GM12878 (cell line): ENCODE results near the gene AIFM3. TPM values are rescaled to one million over a fixed set of nuclear protein-coding genes. Genes with fewer than 3 reads are reported as not detected.

ENCODE experiments used
- ASH2L ChIP-seq: fragments of 300-600, 200-600 bp; sonication (generic); IDR thresholded peaks from 2 replicates; pipeline ENCODE4 v1.6.1; 2017; ENCODE audit warnings: low read depth, mild to moderate bottlenecking, borderline replicate concordance
- BHLHE40 ChIP-seq, 2 experiments: fragments of 450-650 bp in 1 of 2; IDR thresholded peaks; 2 replicates each; pipeline ENCODE4 v1.6.1; 2011 to 2017; ENCODE audit warnings: low read depth in 2 of 2, borderline replicate concordance in 1 of 2, improper control_type of control experiment in 1 of 2, low read length in 1 of 2, mild to moderate bottlenecking in 1 of 2
- DPF2 ChIP-seq: fragments of 450-650 bp; IDR thresholded peaks from 2 replicates; pipeline ENCODE4 v1.6.1; 2017; ENCODE audit warnings: mild to moderate bottlenecking
- EZH2 ChIP-seq: IDR thresholded peaks from 2 replicates; pipeline ENCODE4 v1.6.1; 2012; ENCODE audit warnings: low read depth, mild to moderate bottlenecking, control low read depth, inconsistent platforms, low read length, borderline replicate concordance; ENCODE audit not compliant: control insufficient read depth
- IKZF1 ChIP-seq: fragments of 450-650 bp; conservative IDR thresholded peaks from 2 replicates; pipeline ENCODE4 v1.6.1; 2017; ENCODE audit warnings: antibody characterized with exemption, mild to moderate bottlenecking
- RFX5 ChIP-seq: IDR thresholded peaks from 2 replicates; pipeline ENCODE4 v1.6.1; 2011; ENCODE audit warnings: low read depth, low read length, improper control_type of control experiment
- RUNX3 ChIP-seq: IDR thresholded peaks from 2 replicates; pipeline ENCODE4 v1.6.1; 2012; ENCODE audit warnings: low read length, inconsistent platforms
- SP1 ChIP-seq: IDR thresholded peaks from one replicate; pipeline ENCODE4 v1.6.1; 2011; ENCODE audit warnings: low read depth, low read length
- TAF1 ChIP-seq: IDR thresholded peaks from 2 replicates; pipeline ENCODE4 v1.6.1; 2011; ENCODE audit warnings: mild to moderate bottlenecking, low read depth, low read length, borderline replicate concordance
- TCF7 ChIP-seq: IDR thresholded peaks from 2 replicates; pipeline ENCODE4 v1.6.1; 2014; ENCODE audit warnings: antibody characterized with exemption, borderline replicate concordance
- YBX1 ChIP-seq: fragments of 450-650 bp; IDR thresholded peaks from 2 replicates; pipeline ENCODE4 v1.6.1; 2016; ENCODE audit warnings: antibody characterized with exemption
- ZNF217 ChIP-seq: fragments of 450-650 bp; IDR thresholded peaks from 2 replicates; pipeline ENCODE4 v1.6.1; 2017; ENCODE audit warnings: antibody characterized with exemption, mild to moderate bottlenecking
- ZSCAN29 ChIP-seq: fragments of 450-650 bp; IDR thresholded peaks from 2 replicates; pipeline ENCODE4 v1.6.1; 2017; ENCODE audit warnings: mild to moderate bottlenecking, moderate library complexity
- polyA plus RNA-seq, 11 experiments: library from polyadenylated mRNA; depleted of rRNA in 4 of 11; unstranded in 6 of 11; stranded (reverse) in 5 of 11; fragments of >200 nt; fragmentation: Nextera tagmentation in 4 of 11; fragmentation: Illumina TruSeq in 1 of 11; extraction: Ambion mirVana in 4 of 11; extraction: Trizol in 1 of 11; gene quantifications; 1 replicate in 1 of 11; 2 replicates in 10 of 11; pipeline versions ENCODE4 v1.2.1 to v1.2.3, GENCODE V29; 2011 to 2016; ENCODE audit warnings: inconsistent platforms in 2 of 11, missing spikeins in 2 of 11, low read depth in 1 of 11
- total RNA-seq, 4 experiments: library from RNA; depleted of rRNA in 3 of 4; stranded (reverse); fragments of >200 nt in 3 of 4; fragmentation: Illumina TruSeq in 1 of 4; extraction: Trizol in 1 of 4; gene quantifications; 2 replicates each; pipeline versions ENCODE4 v1.2.1 to v1.2.3, GENCODE V29; 2013 to 2021
- TF ChIP-seq, protein P1 (sequence below): IDR thresholded peaks from 2 replicates; pipeline ENCODE4 v1.6.1; 2012; ENCODE audit warnings: low read depth, low read length, improper control_type of control experiment
- TF ChIP-seq, protein P2 (sequence below): IDR thresholded peaks from 2 replicates; pipeline ENCODE4 v1.6.1; 2011; ENCODE audit warnings: borderline replicate concordance, low read depth, mild to moderate bottlenecking, moderate library complexity, mixed read lengths, low read length; ENCODE audit not compliant: insufficient read depth; ENCODE audit errors: extremely low read length
- TF ChIP-seq, protein P3 (sequence below): fragments of 150-350 bp; IDR thresholded peaks from 2 replicates; pipeline ENCODE4 v1.6.1; 2016; ENCODE audit warnings: low read depth, low read length

AIFM3 gene
- total and polyA plus RNA-seq, 10 of the 15 experiments (the other 5 are each of a cell fraction or from before 2014, with no cell fraction given): 0.06 to 0.34 (median 0.21) TPM; not detected in 6

DNA sequence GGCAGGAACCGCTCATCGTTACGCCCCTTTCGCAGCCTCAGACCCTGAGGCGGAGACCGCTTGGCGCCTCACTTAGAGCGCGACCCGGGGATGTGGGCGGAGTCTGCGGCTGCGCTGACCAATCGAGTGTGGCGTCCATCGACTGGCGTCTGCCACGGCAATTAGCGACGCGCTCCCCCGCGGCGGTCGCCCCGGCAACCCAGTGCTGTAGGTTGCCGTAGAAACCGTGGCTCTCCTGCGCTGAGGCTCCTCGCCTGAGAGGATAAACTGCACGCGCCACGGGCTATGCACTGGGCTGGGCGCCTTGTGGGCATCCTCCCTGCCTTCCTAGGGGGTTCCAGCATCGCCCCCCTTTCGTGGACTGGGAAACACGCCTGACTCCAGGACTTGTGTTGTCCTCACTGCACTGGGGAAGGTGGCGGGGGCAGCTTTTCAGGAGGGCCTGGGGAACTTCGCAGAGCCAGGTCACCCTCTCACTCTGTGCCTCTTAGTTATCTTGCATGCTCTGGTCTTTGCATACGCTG is 47.2 kb downstream of the AIFM3 start (continued):
- TF ChIP-seq EZH2 (no peak), ZSCAN29 (no peak), DPF2 (no peak), YBX1 (no peak), BHLHE40 (IDR thresholded peaks at IDR 0.05; ENCODE audit: borderline replicate concordance in 1 of 2, low read depth in 2 of 2, low read length in 1 of 2) (peak in 1 of 2 experiments; percentile 61; a peak in 2 of 4 replicates), ASH2L (no peak), TAF1 (no peak), RUNX3 (0 out of 2 replicates have a peak, but pooled peaks have one; percentile 31), RFX5 (peak; percentile 72), SP1 (peak; percentile 70), ZNF217 (no peak), IKZF1 (no peak), TCF7 (no peak)
- TF ChIP-seq, protein P1, sequence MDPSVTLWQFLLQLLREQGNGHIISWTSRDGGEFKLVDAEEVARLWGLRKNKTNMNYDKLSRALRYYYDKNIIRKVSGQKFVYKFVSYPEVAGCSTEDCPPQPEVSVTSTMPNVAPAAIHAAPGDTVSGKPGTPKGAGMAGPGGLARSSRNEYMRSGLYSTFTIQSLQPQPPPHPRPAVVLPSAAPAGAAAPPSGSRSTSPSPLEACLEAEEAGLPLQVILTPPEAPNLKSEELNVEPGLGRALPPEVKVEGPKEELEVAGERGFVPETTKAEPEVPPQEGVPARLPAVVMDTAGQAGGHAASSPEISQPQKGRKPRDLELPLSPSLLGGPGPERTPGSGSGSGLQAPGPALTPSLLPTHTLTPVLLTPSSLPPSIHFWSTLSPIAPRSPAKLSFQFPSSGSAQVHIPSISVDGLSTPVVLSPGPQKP: no peak
- TF ChIP-seq, protein P2, sequence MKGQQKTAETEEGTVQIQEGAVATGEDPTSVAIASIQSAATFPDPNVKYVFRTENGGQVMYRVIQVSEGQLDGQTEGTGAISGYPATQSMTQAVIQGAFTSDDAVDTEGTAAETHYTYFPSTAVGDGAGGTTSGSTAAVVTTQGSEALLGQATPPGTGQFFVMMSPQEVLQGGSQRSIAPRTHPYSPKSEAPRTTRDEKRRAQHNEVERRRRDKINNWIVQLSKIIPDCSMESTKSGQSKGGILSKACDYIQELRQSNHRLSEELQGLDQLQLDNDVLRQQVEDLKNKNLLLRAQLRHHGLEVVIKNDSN: no peak
- TF ChIP-seq, protein P3, sequence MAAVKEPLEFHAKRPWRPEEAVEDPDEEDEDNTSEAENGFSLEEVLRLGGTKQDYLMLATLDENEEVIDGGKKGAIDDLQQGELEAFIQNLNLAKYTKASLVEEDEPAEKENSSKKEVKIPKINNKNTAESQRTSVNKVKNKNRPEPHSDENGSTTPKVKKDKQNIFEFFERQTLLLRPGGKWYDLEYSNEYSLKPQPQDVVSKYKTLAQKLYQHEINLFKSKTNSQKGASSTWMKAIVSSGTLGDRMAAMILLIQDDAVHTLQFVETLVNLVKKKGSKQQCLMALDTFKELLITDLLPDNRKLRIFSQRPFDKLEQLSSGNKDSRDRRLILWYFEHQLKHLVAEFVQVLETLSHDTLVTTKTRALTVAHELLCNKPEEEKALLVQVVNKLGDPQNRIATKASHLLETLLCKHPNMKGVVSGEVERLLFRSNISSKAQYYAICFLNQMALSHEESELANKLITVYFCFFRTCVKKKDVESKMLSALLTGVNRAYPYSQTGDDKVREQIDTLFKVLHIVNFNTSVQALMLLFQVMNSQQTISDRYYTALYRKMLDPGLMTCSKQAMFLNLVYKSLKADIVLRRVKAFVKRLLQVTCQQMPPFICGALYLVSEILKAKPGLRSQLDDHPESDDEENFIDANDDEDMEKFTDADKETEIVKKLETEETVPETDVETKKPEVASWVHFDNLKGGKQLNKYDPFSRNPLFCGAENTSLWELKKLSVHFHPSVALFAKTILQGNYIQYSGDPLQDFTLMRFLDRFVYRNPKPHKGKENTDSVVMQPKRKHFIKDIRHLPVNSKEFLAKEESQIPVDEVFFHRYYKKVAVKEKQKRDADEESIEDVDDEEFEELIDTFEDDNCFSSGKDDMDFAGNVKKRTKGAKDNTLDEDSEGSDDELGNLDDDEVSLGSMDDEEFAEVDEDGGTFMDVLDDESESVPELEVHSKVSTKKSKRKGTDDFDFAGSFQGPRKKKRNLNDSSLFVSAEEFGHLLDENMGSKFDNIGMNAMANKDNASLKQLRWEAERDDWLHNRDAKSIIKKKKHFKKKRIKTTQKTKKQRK: no peak
